IPS-15b (cell line): Measurements from ENCODE around the gene WT1.
A peak's percentile ranks its signal among the peaks of the same experiment; 100 is the strongest.
"Not testable (repeated sequence)": the region's sequence is repeated elsewhere in the genome, so short reads cannot be mapped to it uniquely, and the experiment has no call there.

ENCODE experiments used
- H3K27me3 ChIP-seq: one replicate; pipeline ENCODE4 v1.6.1; 2013; ENCODE audit warnings: low read length; ENCODE audit not compliant: control insufficient read depth, insufficient read depth
- H3K36me3 ChIP-seq: one replicate; pipeline ENCODE4 v1.6.1; 2013; ENCODE audit warnings: low read length; ENCODE audit not compliant: control insufficient read depth, insufficient read depth
- H3K4me1 ChIP-seq: one replicate; pipeline ENCODE4 v1.6.1; 2013; ENCODE audit warnings: mild to moderate bottlenecking, low read length; ENCODE audit not compliant: control insufficient read depth, insufficient read depth
- H3K4me3 ChIP-seq: one replicate; pipeline ENCODE4 v1.5.1; 2013; ENCODE audit warnings: low read depth, low read length
- H3K9ac ChIP-seq: one replicate; pipeline ENCODE4 v1.6.1; 2013; ENCODE audit warnings: low read depth, mild to moderate bottlenecking, low read length
- H3K9me3 ChIP-seq: one replicate; pipeline ENCODE4 v1.6.1; 2013; ENCODE audit warnings: mild to moderate bottlenecking, low read length; ENCODE audit not compliant: control insufficient read depth, insufficient read depth

The WT1 gene

GRCh38 chr11:32435511-32435941 is at the start of gene WT1:
TSS of gene WT1 (minus strand) at chr11:32435539.
- no peaks in the 10 kb centered on the region for H3K36me3 ChIP-seq
- peaks cover 5% of the 10 kb centered on the region for H3K4me1 ChIP-seq
- no peak within 1 kb of the TSS for H3K9ac ChIP-seq
- H3K9me3 ChIP-seq: no peaks in the 10 kb centered on the region
- H3K27me3 ChIP-seq: peaks cover 97% of the 10 kb centered on the region
- peak within 1 kb of the TSS; percentile 56 for H3K4me3 ChIP-seq

- Histone ChIP-seq H3K9me3 (no peaks in the 10 kb centered on the region), H3K36me3 (no peaks in the 10 kb centered on the region), H3K27me3 (no peaks in the 10 kb centered on the region), H3K4me1 (no peaks in the 10 kb centered on the region), H3K4me3 (no peak overlapping the region), H3K9ac (no peak overlapping the region)
Observed at GRCh38 chr11:32479291-32479690, 44.0 kb upstream of the WT1 start.

GRCh38 chr11:32478277-32478731 is 43.0 kb upstream of the WT1 start:
- H3K4me3 ChIP-seq: no peak overlapping the region
- no peak overlapping the region for H3K9ac ChIP-seq
- H3K4me1 ChIP-seq: no peaks in the 10 kb centered on the region
- H3K36me3 ChIP-seq: no peaks in the 10 kb centered on the region
- no peaks in the 10 kb centered on the region for H3K27me3 ChIP-seq
- no peaks in the 10 kb centered on the region for H3K9me3 ChIP-seq

DNA sequence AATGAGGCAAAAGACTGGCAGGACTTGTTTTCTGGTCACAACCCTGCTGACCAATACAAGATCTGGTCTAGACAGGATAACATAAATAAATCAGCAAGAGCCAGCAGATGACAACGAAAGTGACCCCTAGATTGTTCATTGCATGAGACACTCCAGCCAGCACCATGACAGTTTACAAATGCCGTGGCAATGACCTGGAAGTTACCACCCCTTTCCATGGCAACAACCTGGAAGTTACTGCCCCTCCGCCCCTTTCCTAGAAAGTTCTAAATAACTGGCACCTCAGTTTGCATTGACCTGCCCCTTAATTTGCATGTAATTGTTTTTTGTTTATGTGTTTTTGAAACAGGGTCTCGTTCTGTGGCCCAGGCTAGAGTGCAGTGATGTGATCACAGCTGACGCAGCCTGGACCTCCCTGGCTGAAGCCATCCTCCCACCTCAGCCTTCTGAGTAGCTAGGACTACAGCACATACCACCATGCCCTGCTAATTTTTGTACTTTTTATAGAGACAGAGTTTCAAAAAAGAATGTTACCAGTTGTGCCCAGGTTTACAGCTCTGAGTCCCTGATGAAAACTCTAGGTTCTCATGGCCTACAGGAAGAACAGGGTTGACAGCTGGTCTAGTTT is 38.1 kb upstream of the WT1 start:
- H3K36me3 ChIP-seq: no peaks in the 10 kb centered on the region
- no peak overlapping the region for H3K4me3 ChIP-seq
- H3K4me1 ChIP-seq: no peaks in the 10 kb centered on the region
- H3K27me3 ChIP-seq: no peaks in the 10 kb centered on the region
- no peak overlapping the region for H3K9ac ChIP-seq
- no peaks in the 10 kb centered on the region for H3K9me3 ChIP-seq

- Histone ChIP-seq H3K27me3 (no peaks in the 10 kb centered on the region), H3K9ac (no peak overlapping the region)
Observed at GRCh38 chr11:32472226-32472625, 36.9 kb upstream of the WT1 start.

GRCh38 chr11:32471544-32471943 is 36.2 kb upstream of the WT1 start:
- H3K4me1 ChIP-seq, H3K4me3 ChIP-seq, H3K36me3 ChIP-seq, H3K27me3 ChIP-seq, H3K9me3 ChIP-seq, H3K9ac ChIP-seq: not testable (repeated sequence)

More at GRCh38 chr11:32472226-32472625, 36.9 kb upstream of the WT1 start:
- Histone ChIP-seq H3K4me3 (no peak overlapping the region), H3K36me3 (no peaks in the 10 kb centered on the region), H3K4me1 (no peaks in the 10 kb centered on the region), H3K9me3 (no peaks in the 10 kb centered on the region)

GRCh38 chr11:32469791-32470190 is 34.5 kb upstream of the WT1 start:
- Histone ChIP-seq H3K4me3 (no peak overlapping the region), H3K36me3 (no peaks in the 10 kb centered on the region), H3K4me1 (no peaks in the 10 kb centered on the region), H3K9me3 (no peaks in the 10 kb centered on the region), H3K9ac (no peak overlapping the region), H3K27me3 (no peaks in the 10 kb centered on the region)

- H3K9ac ChIP-seq: no peak overlapping the region
- no peaks in the 10 kb centered on the region for H3K9me3 ChIP-seq
- H3K4me3 ChIP-seq: no peak overlapping the region
- H3K36me3 ChIP-seq: no peaks in the 10 kb centered on the region
- no peaks in the 10 kb centered on the region for H3K4me1 ChIP-seq
- no peaks in the 10 kb centered on the region for H3K27me3 ChIP-seq
Observed at GRCh38 chr11:32466279-32466915, 31.1 kb upstream of the WT1 start.

- Histone ChIP-seq H3K27me3 (no peaks in the 10 kb centered on the region), H3K9ac (no peak overlapping the region), H3K36me3 (no peaks in the 10 kb centered on the region), H3K9me3 (no peaks in the 10 kb centered on the region), H3K4me3 (no peak overlapping the region), H3K4me1 (no peaks in the 10 kb centered on the region)
Observed at GRCh38 chr11:32464078-32464477, 28.7 kb upstream of the WT1 start.

DNA sequence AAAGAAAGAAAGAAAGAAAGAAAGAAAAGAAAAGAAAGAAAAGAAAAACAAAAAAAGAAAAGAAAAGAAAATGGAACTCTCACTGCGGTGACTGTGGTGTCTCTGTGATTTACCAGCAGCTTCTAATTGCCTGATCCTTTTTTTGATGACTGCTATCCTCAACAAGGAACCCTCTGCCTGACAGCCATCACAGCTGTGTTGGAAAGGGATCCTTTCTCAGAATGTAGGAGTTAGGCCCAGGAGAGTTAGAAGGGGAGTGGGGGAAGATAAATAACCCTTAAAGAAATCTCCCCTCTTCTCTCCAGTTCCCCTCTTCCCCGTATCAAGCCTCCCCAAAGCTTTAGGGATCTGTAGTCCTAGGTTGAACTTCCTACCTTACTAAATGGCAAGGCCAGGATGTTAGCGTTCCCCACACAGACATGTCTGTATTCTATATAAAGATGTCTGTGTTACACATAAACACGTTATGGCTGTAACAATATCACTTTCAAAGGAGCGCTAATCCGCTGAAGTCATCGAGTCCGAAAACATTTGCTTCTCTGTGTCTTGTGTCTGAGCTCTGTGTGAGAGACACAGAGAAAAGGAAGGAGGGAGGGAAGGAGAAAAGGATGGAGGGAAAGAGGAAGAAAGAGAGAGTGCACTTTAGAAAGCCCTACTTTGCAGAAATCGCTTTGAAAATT is 26.8 kb upstream of the WT1 start:
- Histone ChIP-seq H3K4me1 (no peaks in the 10 kb centered on the region), H3K36me3 (no peaks in the 10 kb centered on the region), H3K9ac (no peak overlapping the region), H3K9me3 (no peaks in the 10 kb centered on the region), H3K27me3 (no peaks in the 10 kb centered on the region), H3K4me3 (no peak overlapping the region)

- H3K4me3 ChIP-seq: no peak overlapping the region
- no peaks in the 10 kb centered on the region for H3K9me3 ChIP-seq
- H3K4me1 ChIP-seq: no peaks in the 10 kb centered on the region
- H3K27me3 ChIP-seq: no peaks in the 10 kb centered on the region
- no peaks in the 10 kb centered on the region for H3K36me3 ChIP-seq
- no peak overlapping the region for H3K9ac ChIP-seq
Observed at GRCh38 chr11:32456864-32457263, 21.5 kb upstream of the WT1 start.

- Histone ChIP-seq H3K9ac (no peak overlapping the region), H3K27me3 (peaks cover 3% of the 10 kb centered on the region), H3K9me3 (no peaks in the 10 kb centered on the region), H3K4me1 (no peaks in the 10 kb centered on the region), H3K4me3 (no peak overlapping the region), H3K36me3 (no peaks in the 10 kb centered on the region)
Observed at GRCh38 chr11:32454993-32455392, 19.7 kb upstream of the WT1 start.
